ENCODE data around the gene RPUSD4. TPM values are rescaled to one million over a fixed set of nuclear protein-coding genes. Genes with fewer than 3 reads are reported as not detected.

RPUSD4 gene
- total RNA-seq, 1 experiment from 2014 or later = 39.7 TPM

- DNase-seq (no peak), ATAC-seq (no peak; the same call in 1 of the 2 replicates)
- H3F3A ChIP-seq (ENCODE audit: low read length, unreplicated experiment) = no peaks in the 10 kb centered on the region
- intact Hi-C loops (cut with micrococcal nuclease) = no loop called here
- ChIA-PET POLR2A (ENCODE audit: unreplicated experiment) (no interaction called here), CTCF (no interaction called here)
- no peaks in the 10 kb centered on the region for H3K79me2 ChIP-seq (ENCODE audit: low read length)
- no peaks in the 10 kb centered on the region for H3K36me3 ChIP-seq (ENCODE audit: low read depth, low read length)
- H3K9ac ChIP-seq (ENCODE audit: low read length) = no peak overlapping the region
- no peak overlapping the region for H2AFZ ChIP-seq (ENCODE audit: low read length)
- H3K9me2 ChIP-seq (replicated peaks; ENCODE audit: low read length) = no peaks in the 10 kb centered on the region
- no peaks in the 10 kb centered on the region for H3K4me1 ChIP-seq (ENCODE audit: insufficient read depth, low read length)
- H4K20me1 ChIP-seq (ENCODE audit: low read length) = no peaks in the 10 kb centered on the region
- no TSS peak for BruUV-seq (replicated peaks)
- no peak overlapping the region for H3K4me2 ChIP-seq (ENCODE audit: low read length)
- H3K4me3 ChIP-seq (ENCODE audit: low read length) = no peak overlapping the region
- H3K9me3 ChIP-seq (ENCODE audit: low read length) = no peaks in the 10 kb centered on the region
- H3K27me3 ChIP-seq (ENCODE audit: low read length) = no peaks in the 10 kb centered on the region
- no peak overlapping the region for H3K27ac ChIP-seq (ENCODE audit: low read length)
- no peak for TF ChIP-seq EZH2phosphoT487 (IDR thresholded peaks at IDR 0.05; ENCODE audit: borderline replicate concordance, low read length)
- no peak for TF ChIP-seq EZH2 (IDR thresholded peaks at IDR 0.05; ENCODE audit: low read length, unreplicated experiment)
- TF ChIP-seq CTCF (conservative IDR thresholded peaks at IDR 0.05; ENCODE audit: low read depth, low read length) = no peak
Observed at GRCh38 chr11:126181939-126182730, 29.3 kb downstream of the RPUSD4 start.

- CTCF ChIA-PET = no interaction called here
- intact Hi-C loops (cut with micrococcal nuclease) = no loop called here
- POLR2A ChIA-PET (ENCODE audit: unreplicated experiment) = no interaction called here
Observed at GRCh38 chr11:126176853-126177470, 34.5 kb downstream of the RPUSD4 start.

More at GRCh38 chr11:126176853-126177470, 34.5 kb downstream of the RPUSD4 start:
- no peaks in the 10 kb centered on the region for H3F3A ChIP-seq (ENCODE audit: low read length, unreplicated experiment)
- H3K4me1 ChIP-seq (ENCODE audit: insufficient read depth, low read length) = no peaks in the 10 kb centered on the region
- H3K79me2 ChIP-seq (ENCODE audit: low read length) = no peaks in the 10 kb centered on the region
- no peak overlapping the region for H3K4me2 ChIP-seq (ENCODE audit: low read length)
- no peaks in the 10 kb centered on the region for H3K9me3 ChIP-seq (ENCODE audit: low read length)
- no peaks in the 10 kb centered on the region for H3K27me3 ChIP-seq (ENCODE audit: low read length)
- DNase-seq = no peak
- no peak for ATAC-seq
- H3K9me2 ChIP-seq (replicated peaks; ENCODE audit: low read length) = no peaks in the 10 kb centered on the region
- no peak overlapping the region for H3K27ac ChIP-seq (ENCODE audit: low read length)
- H4K20me1 ChIP-seq (ENCODE audit: low read length) = no peaks in the 10 kb centered on the region
- no TSS peak for BruUV-seq (replicated peaks)
- no peak overlapping the region for H3K9ac ChIP-seq (ENCODE audit: low read length)
- no peak overlapping the region for H3K4me3 ChIP-seq (ENCODE audit: low read length)
- H2AFZ ChIP-seq (ENCODE audit: low read length) = no peak overlapping the region
- no peak for TF ChIP-seq EZH2 (IDR thresholded peaks at IDR 0.05; ENCODE audit: low read length, unreplicated experiment)
- no peak for TF ChIP-seq CTCF (conservative IDR thresholded peaks at IDR 0.05; ENCODE audit: low read depth, low read length)
- TF ChIP-seq EZH2phosphoT487 (IDR thresholded peaks at IDR 0.05; ENCODE audit: borderline replicate concordance, low read length) = no peak
- no peaks in the 10 kb centered on the region for H3K36me3 ChIP-seq (ENCODE audit: low read depth, low read length)

All from PC-3 (cell line).